IPS-11a (cell line): Measurements from ENCODE around the gene SCLY.

Source experiments
- H3K4me3 ChIP-seq: one replicate; pipeline ENCODE4 v1.5.1; 2013; ENCODE audit warnings: low read depth, low read length, control low read depth

SCLY gene

DNA sequence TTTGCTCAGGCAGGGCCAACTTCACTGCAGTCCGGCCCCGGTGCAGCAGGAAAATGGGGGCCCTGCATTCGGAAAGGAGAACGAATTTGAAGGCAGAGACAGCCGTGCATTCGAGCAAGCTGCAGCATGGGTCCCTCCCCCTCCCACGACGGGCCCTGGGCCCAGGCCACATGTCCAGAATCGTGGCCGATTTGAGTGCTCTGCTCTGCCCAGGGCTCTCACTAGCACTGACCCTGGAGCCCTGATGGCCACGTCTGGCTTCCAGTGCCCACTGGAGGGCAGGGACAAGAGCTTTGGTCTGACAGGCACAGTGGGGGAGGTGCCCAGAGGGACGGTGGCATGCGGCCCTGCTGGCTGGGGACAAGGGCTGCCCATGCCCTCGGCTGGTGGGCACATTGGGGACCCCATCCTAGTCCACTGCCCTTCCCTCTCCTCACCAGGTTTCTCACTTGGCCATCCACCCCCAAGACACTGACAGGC, 63.2 kb downstream of the SCLY start:
- H3K4me3 ChIP-seq: no peak overlapping the region

DNA sequence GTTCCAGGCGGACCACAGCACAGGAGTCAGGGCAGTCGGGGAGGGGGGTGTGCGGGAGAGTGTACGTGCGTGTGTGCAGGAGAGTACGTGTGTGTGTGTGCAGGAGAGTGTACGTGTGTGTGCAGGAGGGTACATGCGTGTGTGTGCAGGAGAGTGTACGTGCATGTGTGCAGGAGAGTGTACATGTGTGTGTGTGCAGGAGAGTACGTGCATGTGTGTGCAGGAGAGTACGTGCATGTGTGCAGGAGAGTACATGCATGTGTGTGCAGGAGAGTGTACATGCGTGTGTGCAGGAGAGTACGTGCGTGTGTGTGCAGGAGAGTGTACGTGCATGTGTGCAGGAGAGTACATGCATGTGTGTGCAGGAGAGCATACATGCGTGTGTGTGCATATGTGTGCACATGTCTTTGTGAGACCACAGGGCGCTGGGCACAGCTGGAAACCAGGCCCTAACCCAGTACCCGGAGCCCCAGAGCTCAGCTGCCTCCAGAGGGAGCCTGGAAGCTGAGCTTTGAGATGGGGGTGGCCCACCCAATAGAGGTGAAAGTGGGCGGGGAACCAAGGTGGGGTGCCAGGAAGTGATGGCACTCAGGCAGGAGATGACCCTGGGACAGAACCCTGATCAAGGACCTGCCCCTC, 63.8 kb downstream of the SCLY start:
- H3K4me3 ChIP-seq: no peak overlapping the region

DNA sequence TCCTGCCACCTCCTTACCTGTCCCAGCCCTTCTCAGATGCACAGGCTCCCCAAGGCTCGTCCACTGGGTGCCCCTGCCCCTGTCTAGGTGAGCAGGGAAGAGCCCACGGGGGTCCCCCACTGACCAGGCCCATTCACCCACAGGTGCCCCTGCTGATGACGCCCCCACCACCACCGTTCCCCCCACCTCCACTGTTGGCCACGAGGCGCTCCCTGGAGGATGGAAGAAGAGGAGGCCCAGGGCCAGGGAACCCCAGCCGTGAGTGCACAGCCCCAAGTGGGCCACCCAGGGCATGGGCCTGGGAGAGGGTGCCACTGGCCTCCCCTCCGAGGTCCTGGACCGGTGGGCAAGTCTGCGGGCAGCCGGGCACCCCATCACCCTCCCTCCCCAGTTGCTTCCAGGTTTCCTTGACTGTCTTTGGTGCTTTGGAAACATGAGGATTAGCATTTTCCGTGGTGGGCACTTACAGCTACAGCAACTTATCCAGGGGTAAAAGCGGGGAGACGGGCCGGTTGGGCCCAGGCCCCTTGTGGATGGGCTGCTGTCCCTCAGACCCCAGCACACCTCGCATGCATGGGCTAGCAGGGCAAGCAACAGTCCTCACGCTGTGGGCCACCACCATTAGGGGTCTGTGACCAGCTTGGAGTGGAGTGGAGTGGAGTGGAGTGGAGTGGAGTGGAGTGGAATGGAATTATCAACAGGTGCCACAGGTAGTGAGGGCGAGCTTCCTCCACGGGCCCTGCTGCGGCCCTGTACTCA, 64.5 kb downstream of the SCLY start:
- no peak overlapping the region for H3K4me3 ChIP-seq

- H3K4me3 ChIP-seq: no peak overlapping the region
Observed at GRCh38 chr2:238126338-238126737, 65.5 kb downstream of the SCLY start.

DNA sequence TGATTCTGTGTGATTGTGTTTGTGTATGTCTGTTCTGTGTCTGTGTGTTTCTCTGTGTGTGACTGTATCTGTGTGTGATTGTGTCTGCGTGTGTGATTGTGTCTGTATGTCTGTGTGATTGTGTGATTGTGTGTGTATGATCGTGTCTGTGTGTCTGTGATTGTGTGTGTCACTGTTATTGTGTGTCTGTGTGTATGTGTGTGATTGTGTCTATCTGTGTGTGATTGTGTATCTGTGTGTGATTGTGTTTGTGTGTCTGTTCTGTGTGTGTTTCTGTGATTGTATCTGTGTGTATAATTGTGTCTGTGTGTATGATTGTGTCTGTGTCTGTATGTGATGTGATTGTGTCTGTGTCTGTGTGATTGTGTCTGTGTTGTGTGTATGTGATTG, 66.0 kb downstream of the SCLY start:
- no peak overlapping the region for H3K4me3 ChIP-seq

GRCh38 chr2:238127165-238128060, 66.6 kb downstream of the SCLY start:
- H3K4me3 ChIP-seq: no peak overlapping the region

GRCh38 chr2:238128061-238128440, 67.2 kb downstream of the SCLY start:
- no peak overlapping the region for H3K4me3 ChIP-seq

GRCh38 chr2:238128534-238129001, 67.8 kb downstream of the SCLY start:
- H3K4me3 ChIP-seq: no peak overlapping the region

DNA sequence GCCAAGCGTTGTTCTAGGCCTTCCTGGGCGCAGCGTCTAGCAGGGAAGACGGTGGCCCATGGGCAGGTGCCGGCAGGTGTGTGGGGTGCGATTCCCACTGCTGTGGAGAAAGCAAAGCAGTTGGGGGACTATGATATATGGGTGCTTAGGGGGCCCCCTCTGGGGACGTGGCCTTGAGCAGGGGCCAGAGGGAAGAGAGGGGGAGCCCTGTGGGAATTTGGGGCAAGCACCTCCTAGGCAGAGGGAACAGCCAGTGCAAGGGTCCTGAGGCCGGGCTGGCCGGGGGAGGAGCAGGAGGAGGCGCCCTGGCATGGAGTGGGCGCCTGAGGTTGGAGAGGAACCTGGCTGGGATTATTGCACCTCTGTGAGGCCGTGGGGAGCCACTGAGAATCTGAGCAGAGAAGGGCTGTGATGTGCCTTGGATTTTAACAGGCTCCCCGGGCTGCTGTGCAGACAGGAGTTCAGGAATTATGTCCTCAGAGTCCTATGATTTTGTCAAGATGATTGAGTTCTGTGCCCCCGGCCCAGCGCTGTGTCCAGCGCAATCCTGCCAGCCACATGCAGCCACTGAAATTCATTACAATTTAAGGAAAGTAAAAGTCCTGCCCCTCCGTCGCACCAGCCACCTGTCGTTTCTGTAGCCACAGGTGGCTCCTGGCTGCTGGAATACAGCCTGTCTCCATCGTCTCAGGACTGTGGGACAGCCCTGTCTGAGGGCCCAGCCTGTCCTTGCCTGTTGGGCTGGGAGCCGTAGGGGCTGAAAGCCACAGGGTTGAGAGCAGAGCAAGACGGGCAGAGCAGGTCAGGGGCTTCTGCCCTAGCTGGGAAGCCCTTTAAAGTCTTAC, 68.6 kb downstream of the SCLY start:
- H3K4me3 ChIP-seq: no peak overlapping the region

GRCh38 chr2:238130111-238130695, 69.4 kb downstream of the SCLY start:
- H3K4me3 ChIP-seq: no peak overlapping the region

DNA sequence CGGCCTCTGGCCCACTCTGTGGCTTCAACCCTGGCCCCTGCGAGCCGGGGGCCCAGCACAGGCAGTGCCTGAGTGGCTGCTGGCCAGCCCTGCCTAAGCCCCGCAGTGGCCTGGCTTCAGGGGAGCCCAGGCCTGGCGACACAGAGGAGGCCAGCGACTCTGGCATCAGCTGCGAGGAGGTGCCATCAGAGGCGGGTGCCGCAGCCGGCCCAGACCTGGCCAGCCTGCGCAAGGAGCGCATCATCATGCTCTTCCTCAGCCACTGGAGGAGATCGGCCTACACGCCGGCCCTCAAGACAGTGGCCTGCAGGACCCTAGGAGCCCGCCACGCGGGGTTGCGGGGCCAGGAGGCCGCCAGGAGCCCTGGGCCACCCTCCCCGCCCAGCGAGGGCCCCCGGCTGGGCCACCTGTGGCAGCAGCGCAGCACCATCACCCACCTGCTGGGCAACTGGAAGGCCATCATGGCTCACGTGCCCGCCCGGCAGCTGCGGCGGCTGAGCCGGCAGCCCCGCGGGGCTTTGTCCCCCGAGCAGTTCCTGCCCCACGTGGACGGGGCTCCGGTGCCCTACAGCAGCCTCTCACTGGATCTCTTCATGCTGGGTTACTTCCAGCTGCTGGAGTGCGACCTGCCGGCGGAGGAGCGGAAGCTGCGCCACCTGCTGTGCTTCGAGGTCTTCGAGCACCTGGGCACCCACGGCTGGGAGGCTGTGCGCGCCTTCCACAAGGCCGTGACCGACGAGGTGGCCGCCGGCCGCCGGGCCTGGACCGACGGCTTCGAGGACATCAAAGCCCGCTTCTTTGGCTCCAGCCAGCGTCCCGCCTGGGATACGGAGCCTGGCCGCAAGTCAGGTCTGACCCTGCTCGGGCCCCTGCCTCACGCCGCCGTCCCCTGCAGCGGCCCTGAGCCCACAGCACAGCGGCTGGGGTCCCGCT, 70.2 kb downstream of the SCLY start:
- no peak overlapping the region for H3K4me3 ChIP-seq

DNA sequence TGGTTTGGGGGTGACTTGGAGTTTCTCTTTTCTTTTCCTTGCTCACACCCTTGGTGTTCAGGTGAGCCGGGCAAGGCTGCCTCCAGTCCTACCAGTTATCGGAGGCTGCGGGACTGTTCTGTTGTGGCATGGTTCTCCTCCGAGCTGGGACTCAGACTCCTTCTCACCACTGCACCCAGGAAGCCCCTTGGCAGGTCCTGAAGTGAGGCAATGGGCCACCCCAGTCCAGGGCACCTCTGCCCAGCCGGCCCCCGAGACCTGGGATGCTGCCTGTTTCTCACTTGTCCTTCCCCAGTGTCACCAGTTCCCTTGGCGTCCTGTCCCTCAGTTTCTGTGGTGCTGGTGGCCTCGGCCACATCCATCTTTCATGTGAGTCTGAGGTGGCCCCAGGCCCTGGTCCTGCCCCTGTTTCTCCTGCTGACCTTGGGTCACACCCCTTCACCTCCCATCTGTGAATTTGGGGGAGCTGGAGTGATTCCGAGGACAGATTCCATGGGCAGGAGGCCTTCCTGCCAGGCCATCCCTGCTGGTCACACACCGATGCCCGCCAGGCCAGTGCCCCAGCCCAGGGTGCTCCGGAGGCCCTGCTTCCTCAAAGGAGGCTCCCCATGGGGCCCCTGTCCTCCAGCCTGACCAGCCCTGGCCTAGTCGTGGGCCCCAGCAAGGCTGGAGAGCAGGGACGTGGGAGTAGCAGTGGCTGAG, 71.1 kb downstream of the SCLY start:
- H3K4me3 ChIP-seq: no peak overlapping the region

DNA sequence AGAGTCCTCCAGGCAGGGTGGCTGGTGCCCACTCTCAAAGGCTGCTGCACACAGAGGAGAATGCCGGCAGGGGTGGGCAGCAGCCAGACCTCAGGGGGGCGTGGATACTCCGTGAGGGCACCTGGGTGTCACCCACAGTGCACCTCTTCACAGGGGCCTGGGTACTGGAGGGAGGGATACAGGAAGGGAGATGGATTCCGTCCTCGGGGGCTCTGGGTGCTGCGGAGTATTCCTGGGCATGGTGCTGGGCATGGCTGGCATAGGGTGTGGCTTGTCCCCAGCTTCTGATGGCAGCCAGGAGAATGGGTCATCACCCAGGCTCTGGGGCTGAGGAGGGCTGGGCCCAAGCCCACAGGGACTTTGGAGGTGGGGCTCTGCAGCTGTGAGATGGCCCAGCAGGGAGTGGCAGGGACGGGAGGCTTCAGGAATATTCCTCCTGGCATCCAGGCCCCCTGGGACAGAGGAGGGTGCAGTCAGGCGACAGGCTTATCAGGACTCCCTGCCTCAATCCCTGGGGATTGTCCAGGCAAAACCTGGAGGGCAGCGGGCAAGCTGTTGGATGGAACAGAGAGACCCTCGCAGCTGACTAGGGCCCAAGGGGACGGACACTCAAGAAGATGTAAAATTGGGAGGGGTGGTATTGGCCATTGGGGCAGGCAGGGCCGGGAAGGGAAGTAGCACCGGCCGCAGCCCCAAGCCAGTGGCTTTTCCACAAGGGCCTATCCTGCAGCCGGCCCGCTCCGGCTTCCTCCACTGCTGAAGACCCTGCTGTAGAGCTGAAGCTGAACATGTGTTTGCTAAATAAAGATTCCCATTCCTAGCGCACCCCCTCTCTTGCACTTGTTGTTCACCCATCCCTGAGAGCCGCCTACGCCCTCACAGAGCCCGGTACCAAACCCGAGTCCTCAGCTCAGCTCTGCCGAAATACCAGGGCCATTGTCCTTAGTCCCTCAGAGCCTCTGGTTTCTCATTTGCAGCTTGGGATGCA, 72.0 kb downstream of the SCLY start:
- no peak overlapping the region for H3K4me3 ChIP-seq

- no peak overlapping the region for H3K4me3 ChIP-seq
Observed at GRCh38 chr2:238133499-238134392, 72.9 kb downstream of the SCLY start.

GRCh38 chr2:238134393-238134785, 73.6 kb downstream of the SCLY start:
- H3K4me3 ChIP-seq: no peak overlapping the region

DNA sequence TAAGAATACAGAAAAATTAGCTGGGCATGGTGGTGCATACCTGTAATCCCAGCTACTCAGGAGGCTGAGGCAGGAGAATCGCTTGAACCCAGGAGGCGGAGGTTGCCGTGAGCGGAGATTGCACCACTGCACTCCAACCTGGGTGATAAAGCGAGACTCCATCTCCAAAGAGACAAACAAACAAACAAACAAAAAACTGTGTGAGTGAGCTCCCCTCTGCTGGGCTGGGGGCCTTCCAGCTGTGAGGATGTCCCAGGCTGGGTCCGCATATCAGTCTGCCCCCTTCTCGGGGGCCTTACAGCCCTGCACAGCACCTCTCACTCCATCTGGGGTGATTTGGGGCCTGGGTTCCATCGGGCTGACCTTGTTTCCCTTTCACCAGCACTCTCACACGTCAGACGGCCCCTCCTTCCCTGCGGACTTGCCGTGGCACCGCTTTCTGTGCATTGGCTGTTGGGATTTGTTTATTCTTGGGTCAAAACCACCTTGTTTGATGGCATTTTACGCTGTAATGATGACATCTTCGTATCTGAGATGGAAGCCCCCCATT, 74.9 kb downstream of the SCLY start:
- H3K4me3 ChIP-seq: no peak overlapping the region
